GM11168 (cell line): ENCODE data around the gene ASH1L.
"Not testable (repeated sequence)": the region's sequence is repeated elsewhere in the genome, so short reads cannot be mapped to it uniquely, and the experiment has no call there.

Experiments used
- in situ Hi-C: fragments of 300-500 bp; cut with MboI; formaldehyde crosslinking; loops from one replicate; pipeline ENCODE4 v1.12.0; 2022; ENCODE audit warnings: low sequenced_read_pairs; ENCODE audit not compliant: unreplicated experiment

ASH1L gene, protein sequence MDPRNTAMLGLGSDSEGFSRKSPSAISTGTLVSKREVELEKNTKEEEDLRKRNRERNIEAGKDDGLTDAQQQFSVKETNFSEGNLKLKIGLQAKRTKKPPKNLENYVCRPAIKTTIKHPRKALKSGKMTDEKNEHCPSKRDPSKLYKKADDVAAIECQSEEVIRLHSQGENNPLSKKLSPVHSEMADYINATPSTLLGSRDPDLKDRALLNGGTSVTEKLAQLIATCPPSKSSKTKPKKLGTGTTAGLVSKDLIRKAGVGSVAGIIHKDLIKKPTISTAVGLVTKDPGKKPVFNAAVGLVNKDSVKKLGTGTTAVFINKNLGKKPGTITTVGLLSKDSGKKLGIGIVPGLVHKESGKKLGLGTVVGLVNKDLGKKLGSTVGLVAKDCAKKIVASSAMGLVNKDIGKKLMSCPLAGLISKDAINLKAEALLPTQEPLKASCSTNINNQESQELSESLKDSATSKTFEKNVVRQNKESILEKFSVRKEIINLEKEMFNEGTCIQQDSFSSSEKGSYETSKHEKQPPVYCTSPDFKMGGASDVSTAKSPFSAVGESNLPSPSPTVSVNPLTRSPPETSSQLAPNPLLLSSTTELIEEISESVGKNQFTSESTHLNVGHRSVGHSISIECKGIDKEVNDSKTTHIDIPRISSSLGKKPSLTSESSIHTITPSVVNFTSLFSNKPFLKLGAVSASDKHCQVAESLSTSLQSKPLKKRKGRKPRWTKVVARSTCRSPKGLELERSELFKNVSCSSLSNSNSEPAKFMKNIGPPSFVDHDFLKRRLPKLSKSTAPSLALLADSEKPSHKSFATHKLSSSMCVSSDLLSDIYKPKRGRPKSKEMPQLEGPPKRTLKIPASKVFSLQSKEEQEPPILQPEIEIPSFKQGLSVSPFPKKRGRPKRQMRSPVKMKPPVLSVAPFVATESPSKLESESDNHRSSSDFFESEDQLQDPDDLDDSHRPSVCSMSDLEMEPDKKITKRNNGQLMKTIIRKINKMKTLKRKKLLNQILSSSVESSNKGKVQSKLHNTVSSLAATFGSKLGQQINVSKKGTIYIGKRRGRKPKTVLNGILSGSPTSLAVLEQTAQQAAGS (N-terminal part only)

DNA sequence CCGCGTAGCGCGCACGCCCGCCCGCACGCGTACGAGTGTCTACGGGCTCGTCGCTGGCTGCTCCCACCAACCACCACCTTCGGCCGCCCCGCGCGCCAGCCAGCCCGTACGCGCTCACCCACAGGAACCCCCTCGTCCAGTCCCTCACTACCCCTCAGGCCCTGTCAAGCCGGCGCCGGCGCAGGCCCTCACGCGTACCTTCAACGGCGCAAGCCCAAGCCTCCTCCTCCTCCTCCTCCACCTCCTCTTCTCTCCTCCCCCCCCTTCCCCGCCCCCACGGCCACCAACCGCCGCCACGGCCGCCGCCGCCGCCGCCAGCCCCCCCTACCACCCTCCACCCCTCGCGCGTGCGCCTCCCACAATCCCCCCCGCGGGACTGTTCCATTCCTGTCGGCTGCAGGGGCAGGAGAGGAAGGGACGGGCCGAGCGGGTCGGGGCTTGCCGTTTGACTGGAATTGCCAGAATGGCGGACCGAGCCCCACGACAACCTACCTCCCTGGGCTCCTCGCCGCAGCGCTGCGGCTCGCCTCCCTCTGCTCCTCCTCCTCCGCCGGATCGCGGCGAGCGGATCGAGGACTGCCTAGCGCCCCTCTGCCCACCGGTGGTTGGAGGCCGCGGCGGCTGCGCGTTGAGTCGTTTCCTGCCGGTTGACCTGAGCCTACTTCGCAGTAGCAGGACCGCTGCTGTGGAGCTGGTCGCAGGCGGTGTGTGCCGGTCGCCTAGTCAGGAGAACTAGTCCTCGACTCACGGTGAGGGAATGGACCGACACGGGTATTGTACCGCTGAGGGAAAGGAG, at the start of gene ASH1L:
Gene ASH1L, minus strand, starts transcription at position 223 of the 796 bp plus-strand sequence. CDS start 41,284 bp downstream, outside the sequence.
- in situ Hi-C loops = no loop called here

DNA sequence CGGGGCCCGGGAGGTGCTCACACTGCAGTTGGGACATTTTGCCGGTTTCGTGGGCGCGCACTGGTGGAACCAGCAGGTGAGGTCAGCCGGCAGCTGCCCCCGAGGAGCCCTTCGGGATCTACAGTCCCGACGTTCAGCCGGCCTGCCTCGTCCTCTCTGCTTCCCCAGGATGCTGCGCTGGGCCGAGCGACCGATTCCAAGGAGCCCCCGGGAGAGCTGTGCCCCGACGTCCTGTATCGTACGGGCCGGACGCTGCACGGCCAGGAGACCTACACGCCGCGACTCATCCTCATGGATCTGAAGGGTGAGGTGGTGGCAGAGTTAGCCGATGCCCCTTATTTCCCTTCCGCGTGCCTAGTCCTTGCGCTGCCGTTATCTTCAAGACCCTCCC, 47.6 kb upstream of the ASH1L start:
- in situ Hi-C loops = loop anchor here (10.0 kb wide), 1 partner anchor 55 kb away; no protein-coding TSS in a partner anchor

DNA sequence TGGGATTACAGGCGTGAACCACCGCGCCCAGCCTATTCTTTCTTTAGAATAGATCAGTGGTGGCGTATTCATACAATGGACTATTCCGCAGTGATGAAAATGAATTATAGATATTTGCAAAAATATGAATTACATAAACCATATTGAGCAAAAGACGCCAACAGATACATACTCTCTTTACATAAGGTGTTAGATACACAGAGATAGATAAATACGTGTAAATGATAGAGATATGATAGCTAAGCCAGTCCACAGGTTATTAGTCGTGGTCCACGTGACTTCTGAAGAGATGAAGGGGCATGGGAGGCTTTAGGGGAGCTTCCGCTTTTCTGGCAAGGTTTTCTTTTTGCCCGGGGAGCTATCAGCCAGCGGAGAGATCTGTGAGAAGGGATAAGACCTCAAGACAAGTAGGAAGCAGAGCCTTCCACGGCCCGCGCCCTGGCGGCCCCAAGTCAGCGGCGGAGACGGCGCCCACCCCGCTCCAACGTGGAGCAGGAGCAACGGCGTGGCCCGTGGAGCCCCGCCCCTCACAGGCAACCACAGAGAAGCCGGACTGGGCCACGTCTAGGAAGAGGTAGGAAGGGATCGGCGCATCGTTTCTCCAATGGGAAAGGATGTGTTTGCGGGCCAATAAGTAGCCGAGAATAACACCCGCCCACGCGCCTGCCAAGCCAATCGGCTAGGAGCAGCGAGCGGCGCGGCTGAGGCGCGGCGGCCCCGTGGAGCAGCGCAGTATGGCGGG, 47.1 kb upstream of the ASH1L start, which contains the start of gene MSTO1:
Gene MSTO1, plus strand, starts transcription at position 704 of the 742 bp plus-strand sequence. Its CDS starts 31 bp downstream, at position 735.
- in situ Hi-C loops = loop anchor here (10.0 kb wide), 1 partner anchor 55 kb away; no protein-coding TSS in a partner anchor

DNA sequence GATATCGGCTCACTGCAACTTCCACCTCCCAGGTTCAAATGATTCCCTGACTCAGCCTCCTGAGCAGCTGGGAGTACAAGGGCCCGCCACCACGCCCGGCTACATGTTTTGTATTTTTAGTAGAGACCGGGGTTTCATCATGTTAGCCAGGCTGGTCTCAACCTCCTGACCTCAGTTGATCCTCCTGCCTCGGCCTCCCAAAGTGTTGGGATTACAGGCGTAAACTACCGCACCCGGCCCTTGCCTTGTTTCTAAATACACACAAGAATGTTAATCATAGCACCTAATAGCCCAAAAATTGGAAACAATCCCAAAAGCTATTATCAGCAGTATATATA, 46.3 kb upstream of the ASH1L start:
- in situ Hi-C loops = no loop called here

DNA sequence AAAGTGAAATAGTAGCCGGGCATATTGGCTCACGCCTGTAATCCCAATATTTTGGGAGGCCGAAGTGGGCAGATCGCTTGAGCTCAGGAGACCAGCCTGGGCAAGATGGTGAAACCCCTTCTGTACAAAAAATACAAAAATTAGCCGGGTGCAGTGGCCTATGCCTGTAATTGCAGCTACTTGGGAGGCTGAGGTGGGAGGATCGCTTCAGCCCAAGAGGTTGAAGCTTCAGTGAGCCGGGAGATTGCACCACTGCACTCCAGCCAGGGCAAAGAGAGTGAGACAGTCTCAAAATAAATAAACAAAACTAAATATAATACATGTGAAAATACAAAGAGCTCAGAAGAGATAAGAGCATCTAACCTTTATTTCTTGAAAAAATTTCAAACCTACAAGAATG, 45.1 kb upstream of the ASH1L start:
- in situ Hi-C loops = no loop called here

DNA sequence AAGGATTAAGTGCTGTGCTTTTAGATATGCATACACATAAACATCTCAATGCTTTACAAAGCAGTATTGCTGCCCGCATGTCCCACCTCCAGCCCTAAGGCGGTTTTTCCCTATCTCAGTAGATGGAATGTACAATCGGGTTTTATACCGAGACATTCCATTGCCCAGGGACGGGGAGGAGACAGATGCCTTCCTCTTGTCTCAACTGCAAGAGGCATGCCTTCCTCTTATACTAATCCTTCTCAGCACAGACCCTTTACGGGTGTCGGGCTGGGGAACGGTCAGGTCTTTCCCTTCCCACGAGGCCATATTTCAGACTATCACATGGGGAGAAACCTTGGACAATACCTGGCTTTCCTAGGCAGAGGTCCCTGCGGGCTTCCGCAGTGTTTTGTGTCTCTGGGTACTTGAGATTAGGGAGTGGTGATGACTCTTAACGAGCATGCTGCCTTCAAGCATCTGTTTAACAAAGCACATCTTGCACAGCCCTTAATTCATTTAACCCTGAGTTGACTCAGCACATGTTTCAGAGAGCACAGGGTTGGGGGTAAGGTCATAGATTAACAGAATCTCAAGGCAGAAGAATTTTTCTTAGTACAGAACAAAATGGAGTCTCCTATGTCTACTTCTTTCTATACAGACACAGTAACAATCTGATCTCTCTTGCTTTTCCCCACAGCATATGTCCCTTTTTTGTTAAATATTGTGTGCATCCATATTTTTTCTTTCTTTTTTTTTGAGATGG, 37.4 kb upstream of the ASH1L start:
- in situ Hi-C loops = not testable (repeated sequence)

DNA sequence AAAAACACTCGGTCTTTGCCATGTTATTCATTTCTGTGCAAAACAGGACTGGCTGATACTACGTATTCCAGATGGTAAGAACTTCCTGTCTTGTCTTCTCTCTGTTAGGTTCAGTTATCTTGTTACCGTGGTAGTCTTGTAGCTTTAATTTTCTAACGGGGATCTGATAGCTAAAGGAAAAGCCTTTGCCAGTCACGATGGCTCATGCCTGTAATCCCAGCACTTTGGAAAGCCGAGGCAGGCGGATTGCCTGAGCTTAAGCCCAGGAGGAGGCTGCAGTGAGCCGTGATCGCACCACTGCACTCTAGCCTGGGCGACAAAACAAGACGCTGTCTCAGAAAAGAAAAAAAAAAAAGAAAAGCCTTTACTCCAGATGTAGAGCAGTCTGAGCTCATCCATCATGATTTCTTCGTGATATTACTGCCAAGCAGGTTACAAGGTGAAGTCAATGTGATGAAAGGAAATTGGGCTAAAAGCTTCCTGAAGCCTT, 36.3 kb upstream of the ASH1L start:
- in situ Hi-C loops = no loop called here

DNA sequence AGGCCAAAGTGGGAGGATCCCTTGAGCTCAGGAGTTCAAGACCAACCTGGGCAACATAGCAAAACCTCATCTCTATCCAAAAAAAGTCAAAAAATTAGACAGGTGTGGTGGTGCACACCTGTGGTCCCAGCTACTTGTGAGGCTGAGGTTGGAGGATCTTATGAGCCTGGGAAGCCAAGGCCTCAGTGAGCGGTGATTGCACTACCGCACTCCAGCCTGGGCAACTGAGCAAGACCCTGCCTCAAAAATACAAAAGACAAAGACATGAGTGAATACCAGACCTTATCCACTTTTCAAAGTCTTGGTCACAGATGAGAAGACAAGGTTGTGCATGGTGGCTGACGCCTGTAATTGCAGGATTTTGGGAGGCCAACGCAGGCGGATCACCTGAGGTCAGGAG, 34.3 kb upstream of the ASH1L start:
- in situ Hi-C loops = no loop called here

DNA sequence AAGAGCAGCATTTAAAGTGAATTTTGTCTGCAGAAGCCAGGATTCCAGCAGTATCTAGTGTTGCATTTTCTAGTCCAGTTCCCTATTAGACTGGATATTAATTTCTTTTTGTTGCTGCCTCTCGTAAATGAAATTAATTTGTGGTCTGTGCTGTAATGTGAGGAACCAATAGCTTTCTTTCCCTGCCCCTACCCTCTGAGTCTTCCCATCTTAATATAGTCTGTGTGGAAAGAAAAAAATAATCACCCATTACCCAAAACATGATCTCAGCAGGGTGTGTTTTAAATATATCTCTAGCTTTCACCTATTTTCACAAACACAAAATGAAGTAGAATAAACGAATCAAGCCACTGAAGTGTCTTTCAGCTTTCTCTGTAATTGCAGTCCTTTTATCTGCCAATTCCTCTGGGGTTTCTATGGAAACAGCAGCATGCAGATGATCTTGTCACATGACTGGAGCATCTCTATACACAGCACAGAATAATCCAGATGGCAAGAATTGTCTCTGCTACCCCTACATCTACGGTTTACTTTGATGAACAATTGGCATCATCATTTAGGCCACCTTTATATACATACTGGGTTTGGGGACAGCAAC, 33.4 kb upstream of the ASH1L start:
- in situ Hi-C loops = not testable (repeated sequence)

DNA sequence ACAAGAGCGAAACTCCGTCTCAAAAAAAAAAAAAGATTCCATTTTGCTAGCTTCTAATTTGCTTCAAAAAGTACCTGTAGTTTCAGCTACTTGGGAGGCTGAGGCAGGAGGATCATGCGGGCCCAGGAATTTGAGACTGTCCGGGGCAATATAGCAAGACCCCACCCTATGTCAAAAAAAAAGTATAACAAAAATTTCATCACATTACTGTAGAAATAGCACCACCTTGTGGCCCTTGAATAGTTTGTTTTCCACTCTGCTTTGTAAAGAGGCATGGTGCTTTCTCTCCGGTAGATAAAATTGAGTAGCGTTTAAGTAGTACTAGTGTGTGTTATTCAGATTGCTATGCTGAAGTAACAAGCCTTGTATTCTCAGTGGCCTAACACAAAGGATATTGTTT, 29.2 kb upstream of the ASH1L start:
- in situ Hi-C loops = no loop called here

DNA sequence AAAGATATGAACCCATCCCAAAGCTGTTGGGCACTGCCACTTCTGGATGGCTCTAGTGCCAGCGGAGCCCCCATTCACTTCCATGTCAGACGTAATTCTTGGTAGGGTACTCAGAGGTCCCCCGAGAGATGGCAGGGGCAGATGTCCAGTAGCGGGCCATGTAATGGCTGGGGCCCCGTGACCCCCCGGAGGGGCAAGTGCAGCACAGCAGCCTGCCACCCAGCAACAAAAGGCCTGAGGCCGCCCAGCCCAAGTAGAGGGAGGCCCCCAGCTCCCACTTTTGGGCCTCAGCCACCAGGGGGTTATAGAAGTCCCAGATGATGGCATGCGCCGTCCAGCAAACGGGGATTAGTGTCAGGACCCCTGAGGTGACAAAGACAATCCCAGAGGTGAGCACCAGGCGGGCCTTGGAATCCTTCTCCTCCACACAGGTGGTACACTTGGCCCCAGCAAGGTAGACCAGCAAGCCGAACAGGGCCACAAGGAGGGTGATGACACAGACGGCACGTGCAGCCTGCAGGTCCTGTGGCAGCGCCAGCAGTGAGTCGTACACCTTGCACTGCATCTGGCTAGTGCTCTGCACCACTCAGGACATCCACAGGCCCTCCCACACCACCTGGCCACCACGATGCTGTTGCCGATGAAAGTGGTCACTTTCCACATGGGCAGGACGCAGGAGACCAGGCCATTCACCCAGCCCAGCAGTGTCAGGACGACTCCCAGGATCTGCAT, 28.1 kb upstream of the ASH1L start:
- in situ Hi-C loops = not testable (repeated sequence)

DNA sequence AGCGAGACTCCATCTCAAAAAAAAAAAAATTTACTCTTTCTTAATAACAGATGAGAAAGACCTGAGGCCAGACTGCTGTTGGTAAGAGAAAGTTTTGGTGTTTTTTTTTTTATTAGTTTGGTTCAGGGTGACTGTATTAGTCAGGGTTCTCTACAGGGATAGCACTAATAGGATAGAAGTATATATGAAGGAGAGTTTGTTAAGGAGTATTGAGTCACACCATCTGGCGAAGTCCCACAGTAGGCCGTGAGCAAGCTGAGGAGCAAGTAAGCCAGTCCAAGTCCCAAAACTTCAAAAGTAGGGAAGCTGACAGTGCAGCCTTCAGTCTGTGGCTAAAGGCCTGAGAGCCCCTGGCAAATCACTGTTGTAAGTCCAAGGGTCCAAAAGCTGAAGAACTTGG, 26.7 kb upstream of the ASH1L start:
- in situ Hi-C loops = loop anchor here (10.0 kb wide), 1 partner anchor 244 kb away; no protein-coding TSS in a partner anchor

DNA sequence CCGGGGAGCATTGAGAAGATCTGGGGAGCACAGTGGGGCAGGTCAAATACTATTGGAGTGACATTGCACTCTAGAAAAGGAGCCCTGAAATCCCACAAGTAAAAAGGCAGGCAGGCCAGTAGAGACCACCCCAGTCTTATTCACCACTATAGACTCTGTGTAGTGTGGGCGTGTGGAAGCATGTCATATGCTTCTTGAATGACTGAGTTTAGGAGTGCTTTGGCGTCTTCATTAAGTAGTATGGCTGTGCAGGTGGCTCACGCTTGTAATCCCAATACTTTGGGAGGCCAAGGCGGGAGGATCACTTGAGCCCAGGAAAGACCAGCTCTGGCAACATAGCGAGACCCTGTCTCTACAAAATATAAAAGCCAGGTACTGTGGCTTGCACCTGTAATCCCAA, 21.2 kb upstream of the ASH1L start:
- in situ Hi-C loops = loop anchor here (10.0 kb wide), 1 partner anchor 239 kb away; no protein-coding TSS in a partner anchor

DNA sequence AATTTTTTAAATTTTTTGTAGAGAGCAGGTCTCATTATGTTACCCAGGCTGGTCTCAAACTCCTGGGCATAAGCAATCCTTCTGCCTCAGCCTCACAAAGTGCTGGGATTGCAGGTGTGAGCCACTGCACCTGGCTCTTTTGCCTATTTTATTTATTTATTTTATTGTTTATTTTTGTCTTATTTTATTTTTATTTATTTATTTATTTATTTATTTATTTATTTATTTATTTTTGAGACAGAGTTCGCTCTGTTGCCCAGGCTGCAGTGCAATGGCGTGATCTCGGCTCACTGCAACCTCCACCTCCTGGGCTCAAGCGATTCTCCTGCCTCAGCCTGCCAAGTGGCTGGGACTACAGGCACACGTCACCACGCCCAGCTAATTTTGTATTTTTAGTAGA, 13.0 kb upstream of the ASH1L start:
- in situ Hi-C loops = not testable (repeated sequence)

DNA sequence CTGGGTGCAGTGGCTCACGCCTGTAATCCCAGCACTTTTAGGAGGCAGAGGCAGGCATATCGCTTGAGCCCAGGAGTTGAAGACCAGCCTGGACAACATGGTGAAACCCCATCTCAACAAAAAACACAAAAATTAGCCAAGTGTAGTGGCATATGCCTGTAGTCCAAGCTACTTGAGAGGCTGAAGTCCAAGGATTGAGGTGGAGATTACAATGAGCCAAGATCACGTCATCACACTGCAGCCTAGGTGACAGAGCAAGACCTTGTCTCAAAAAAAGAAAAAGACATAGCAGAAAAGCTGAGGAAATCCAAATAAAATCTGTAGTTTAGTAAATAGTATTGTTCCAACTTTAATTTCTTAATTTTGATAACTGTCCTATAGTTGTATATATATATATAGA, 11.5 kb upstream of the ASH1L start:
- in situ Hi-C loops = no loop called here

DNA sequence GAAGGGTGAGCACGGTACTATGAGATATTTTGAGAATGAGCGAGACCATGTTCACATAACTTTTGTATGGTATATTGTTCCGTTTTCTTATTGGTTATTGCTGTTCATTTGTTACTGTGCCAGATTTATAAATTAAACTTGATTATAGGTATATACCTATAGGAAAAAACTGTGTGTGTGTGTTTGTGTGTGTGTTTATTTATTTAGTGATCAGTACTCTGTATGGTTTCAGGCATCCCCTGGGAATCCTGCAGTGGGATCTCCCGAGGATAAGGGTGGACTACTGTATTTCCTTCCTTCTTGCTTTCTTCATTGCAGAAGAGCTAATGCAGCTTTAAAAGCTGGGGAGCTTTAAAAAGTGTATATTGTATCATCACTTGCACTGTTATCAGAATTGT, 8.0 kb upstream of the ASH1L start:
- in situ Hi-C loops = no loop called here

DNA sequence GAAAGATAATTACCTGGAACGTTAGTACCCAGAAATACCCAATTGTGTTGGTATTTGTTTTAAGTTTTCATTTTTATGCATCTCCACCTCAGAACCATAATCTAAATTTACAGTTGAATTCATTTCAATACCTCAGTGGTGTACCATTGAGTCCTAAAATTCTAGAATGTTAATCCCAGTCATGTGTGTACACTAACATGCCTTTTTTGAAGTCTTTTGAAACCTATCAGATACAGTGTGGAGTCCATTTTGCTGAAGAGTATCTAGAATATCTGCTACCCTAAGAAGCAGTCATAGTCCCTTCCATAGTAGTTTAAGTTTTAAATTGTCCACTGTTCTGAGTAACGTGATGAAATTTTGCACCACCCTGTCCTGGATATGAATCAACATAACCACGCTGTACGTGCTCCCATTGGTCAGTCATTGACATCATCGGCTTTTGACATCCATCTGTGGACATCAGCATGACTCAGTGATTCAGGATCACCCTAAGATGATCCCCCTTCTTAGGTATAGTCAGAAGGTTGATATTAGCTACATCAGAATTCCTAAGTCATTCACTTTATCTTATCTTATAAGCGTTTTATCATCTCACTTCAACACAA, 7.5 kb upstream of the ASH1L start:
- in situ Hi-C loops = no loop called here
